ENCODE data around the gene RASAL1.
A peak's percentile ranks its signal among the peaks of the same experiment; 100 is the strongest.

RASAL1 gene

GRCh38 chr12:113135178-113136127 is at the start of gene RASAL1:
Gene RASAL1 (minus strand): TSS chr12:113135761. CDS start chr12:113135462, 299 bp downstream.
- peak; percentile 71 to 79 for DNase-seq (ENCODE audit: low read depth in 2 of 2)

- DNase-seq (ENCODE audit: low read depth in 2 of 2): peak; percentile 73 to 76
Observed at GRCh38 chr12:113184900-113185179, 49.3 kb upstream of the RASAL1 start.

- no peak for DNase-seq (ENCODE audit: low read depth in 2 of 2)
Observed at GRCh38 chr12:113184098-113184899, 48.7 kb upstream of the RASAL1 start.

- no peak for DNase-seq (ENCODE audit: low read depth in 2 of 2)
Observed at GRCh38 chr12:113183030-113183589, 47.5 kb upstream of the RASAL1 start.

GRCh38 chr12:113181975-113182374 is 46.4 kb upstream of the RASAL1 start:
- DNase-seq (ENCODE audit: low read depth in 2 of 2): no peak

GRCh38 chr12:113180333-113180732 is 44.8 kb upstream of the RASAL1 start:
- DNase-seq (ENCODE audit: low read depth in 2 of 2): no peak

- DNase-seq (ENCODE audit: low read depth in 2 of 2): no peak
Observed at GRCh38 chr12:113179023-113179422, 43.5 kb upstream of the RASAL1 start.

GRCh38 chr12:113174461-113175384 is 39.2 kb upstream of the RASAL1 start:
- peak; percentile 73 to 79 for DNase-seq (ENCODE audit: low read depth in 2 of 2)

GRCh38 chr12:113173081-113173698 is 37.6 kb upstream of the RASAL1 start:
- no peak for DNase-seq (ENCODE audit: low read depth in 2 of 2)

- no peak for DNase-seq (ENCODE audit: low read depth in 2 of 2)
Observed at GRCh38 chr12:113172185-113172584, 36.6 kb upstream of the RASAL1 start.

GRCh38 chr12:113171543-113171942 is 36.0 kb upstream of the RASAL1 start:
- DNase-seq (ENCODE audit: low read depth in 2 of 2): no peak

- no peak for DNase-seq (ENCODE audit: low read depth in 2 of 2)
Observed at GRCh38 chr12:113170926-113171325, 35.4 kb upstream of the RASAL1 start.

- no peak for DNase-seq (ENCODE audit: low read depth in 2 of 2)
Observed at GRCh38 chr12:113170457-113170856, 34.9 kb upstream of the RASAL1 start.

GRCh38 chr12:113169697-113170096 is 34.1 kb upstream of the RASAL1 start:
- no peak for DNase-seq (ENCODE audit: low read depth in 2 of 2)

GRCh38 chr12:113167868-113168267 is 32.3 kb upstream of the RASAL1 start:
- no peak for DNase-seq (ENCODE audit: low read depth in 2 of 2)

- DNase-seq (ENCODE audit: low read depth in 2 of 2): no peak
Observed at GRCh38 chr12:113165521-113166450, 30.2 kb upstream of the RASAL1 start.

GRCh38 chr12:113164014-113164413 is 28.5 kb upstream of the RASAL1 start:
- no peak for DNase-seq (ENCODE audit: low read depth in 2 of 2)

- DNase-seq (ENCODE audit: low read depth in 2 of 2): no peak
Observed at GRCh38 chr12:113163030-113163360, 27.4 kb upstream of the RASAL1 start.

GRCh38 chr12:113162102-113163029 is 26.8 kb upstream of the RASAL1 start:
- DNase-seq (ENCODE audit: low read depth in 2 of 2): no peak

Data from stimulated activated CD4-positive, alpha-beta T cell treated with anti-CD3 and anti-CD28 coated beads, Interleukin-1b, Interleukin-23, amount 100 ng/mL, for 4 hours (primary cell).